Measurements from ENCODE around the gene CLK1.

DNA sequence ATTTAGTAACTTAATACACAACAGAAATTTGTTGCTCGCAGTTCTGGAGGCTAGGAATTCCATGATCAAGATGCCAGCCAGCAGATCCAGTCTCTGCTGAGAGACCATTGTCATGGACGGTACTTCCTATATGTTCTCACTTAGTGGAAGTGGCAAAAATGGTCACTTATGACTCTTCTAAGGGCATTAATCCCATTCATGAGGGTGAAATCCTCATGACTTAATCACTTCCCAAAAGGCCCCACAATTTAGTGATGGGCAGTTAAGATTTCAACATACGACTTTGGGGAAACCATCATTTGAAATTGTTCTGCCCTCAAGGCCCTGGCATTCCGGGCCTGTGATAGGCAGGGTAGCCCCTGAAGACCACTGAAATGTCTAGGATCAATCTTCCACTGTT lies 29.8 kb downstream of the CLK1 start:
- TF ChIP-seq, protein P1, sequence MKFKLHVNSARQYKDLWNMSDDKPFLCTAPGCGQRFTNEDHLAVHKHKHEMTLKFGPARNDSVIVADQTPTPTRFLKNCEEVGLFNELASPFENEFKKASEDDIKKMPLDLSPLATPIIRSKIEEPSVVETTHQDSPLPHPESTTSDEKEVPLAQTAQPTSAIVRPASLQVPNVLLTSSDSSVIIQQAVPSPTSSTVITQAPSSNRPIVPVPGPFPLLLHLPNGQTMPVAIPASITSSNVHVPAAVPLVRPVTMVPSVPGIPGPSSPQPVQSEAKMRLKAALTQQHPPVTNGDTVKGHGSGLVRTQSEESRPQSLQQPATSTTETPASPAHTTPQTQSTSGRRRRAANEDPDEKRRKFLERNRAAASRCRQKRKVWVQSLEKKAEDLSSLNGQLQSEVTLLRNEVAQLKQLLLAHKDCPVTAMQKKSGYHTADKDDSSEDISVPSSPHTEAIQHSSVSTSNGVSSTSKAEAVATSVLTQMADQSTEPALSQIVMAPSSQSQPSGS (IDR thresholded peaks at IDR 0.05; ENCODE audit: low read length) = no peak
- TF ChIP-seq, protein P2, sequence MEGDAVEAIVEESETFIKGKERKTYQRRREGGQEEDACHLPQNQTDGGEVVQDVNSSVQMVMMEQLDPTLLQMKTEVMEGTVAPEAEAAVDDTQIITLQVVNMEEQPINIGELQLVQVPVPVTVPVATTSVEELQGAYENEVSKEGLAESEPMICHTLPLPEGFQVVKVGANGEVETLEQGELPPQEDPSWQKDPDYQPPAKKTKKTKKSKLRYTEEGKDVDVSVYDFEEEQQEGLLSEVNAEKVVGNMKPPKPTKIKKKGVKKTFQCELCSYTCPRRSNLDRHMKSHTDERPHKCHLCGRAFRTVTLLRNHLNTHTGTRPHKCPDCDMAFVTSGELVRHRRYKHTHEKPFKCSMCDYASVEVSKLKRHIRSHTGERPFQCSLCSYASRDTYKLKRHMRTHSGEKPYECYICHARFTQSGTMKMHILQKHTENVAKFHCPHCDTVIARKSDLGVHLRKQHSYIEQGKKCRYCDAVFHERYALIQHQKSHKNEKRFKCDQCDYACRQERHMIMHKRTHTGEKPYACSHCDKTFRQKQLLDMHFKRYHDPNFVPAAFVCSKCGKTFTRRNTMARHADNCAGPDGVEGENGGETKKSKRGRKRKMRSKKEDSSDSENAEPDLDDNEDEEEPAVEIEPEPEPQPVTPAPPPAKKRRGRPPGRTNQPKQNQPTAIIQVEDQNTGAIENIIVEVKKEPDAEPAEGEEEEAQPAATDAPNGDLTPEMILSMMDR (IDR thresholded peaks at IDR 0.05; ENCODE audit: control extremely low read depth in 1 of 3, insufficient read depth in 1 of 3, low read depth in 1 of 3, low read length in 3 of 3) = no peak
- TF ChIP-seq POU5F1 (IDR thresholded peaks at IDR 0.05; ENCODE audit: low read depth, low read length) (no peak), USF2 (IDR thresholded peaks at IDR 0.05; ENCODE audit: low read length) (no peak)

All from H1 (cell line).